Psoas muscle (tissue), 8 donors: ENCODE data around the gene FRG2B. TPM values are rescaled to one million over a fixed set of nuclear protein-coding genes. Genes with fewer than 3 reads are reported as not detected.
"Not testable (repeated sequence)": the region's sequence is repeated elsewhere in the genome, so short reads cannot be mapped to it uniquely, and the experiment has no call there.

ENCODE experiments used
- ATAC-seq, 4 donors: fragments of 200-7000 bp; cut with Tn5 transposase; one replicate each; pipeline ENCODE4 v1.9.1; 2020; ENCODE audit warnings: moderate library complexity in 3 of 4, mild to moderate bottlenecking in 2 of 4
- DNase-seq, 2 donors: peaks; one replicate each; pipeline ENCODE4 v3.0.0-alpha.2; 2020
- H3K27ac ChIP-seq: fragments of 200-600 bp; one replicate; pipeline ENCODE4 v1.8.0; 2022
- H3K27me3 ChIP-seq, 3 donors: fragments of 200-600 bp in 1 of 3; one replicate each; pipeline versions ENCODE4 v1.6.1 to v1.8.0; 2013 to 2022; ENCODE audit warnings: low read length in 2 of 3, mild to moderate bottlenecking in 2 of 3, moderate library complexity in 1 of 3; ENCODE audit not compliant: insufficient read depth in 3 of 3
- H3K36me3 ChIP-seq, 2 donors: fragments of 200-600 bp in 1 of 2; one replicate each; pipeline versions ENCODE4 v1.6.1 to v1.8.0; 2013 to 2022; ENCODE audit warnings: low read depth in 1 of 2, mild to moderate bottlenecking in 1 of 2, moderate library complexity in 1 of 2; ENCODE audit not compliant: insufficient read depth in 1 of 2
- H3K4me1 ChIP-seq: fragments of 200-600 bp; one replicate; pipeline ENCODE4 v1.8.0; 2022
- H3K4me3 ChIP-seq: fragments of 200-600 bp; one replicate; pipeline ENCODE4 v1.8.0; 2022; ENCODE audit warnings: mild to moderate bottlenecking
- H3K9me3 ChIP-seq: fragments of 200-600 bp; one replicate; pipeline ENCODE4 v1.8.0; 2022
- WGBS, 3 donors: extraction: QIAGEN DNeasy Blood & Tissue Kit; methylation state at CpG; one replicate each; pipeline versions ENCODE4 v1.1.6 to v1.1.7; 2013; 5-methylcytosine and 5-hydroxymethylcytosine counted together
- intact Hi-C, 2 donors: fragments of 100-400 bp; cut with DNase I; formaldehyde crosslinking; loops; one replicate each; pipeline versions ENCODE4 v1.11.0 to v1.14.2; 2022
- long read RNA-seq, 2 donors: library from polyadenylated mRNA; unstranded; transcript quantifications; one replicate each; pipeline ENCODE4 v2.0.0, GENCODE V29; 2021
- polyA plus RNA-seq, 3 donors: library from polyadenylated mRNA; stranded (reverse); fragments of 200-250 nt; gene quantifications; one replicate each; pipeline ENCODE4 v1.2.3, GENCODE V29; 2013
- total RNA-seq, 4 donors: library from RNA; stranded (reverse); fragmentation: NEBNext Ultra II Directional in 2 of 4; extraction: Animal tissue kit (Norgen Biotek cat#: 25700) in 2 of 4; gene quantifications; one replicate each; pipeline versions ENCODE4 v1.2.1 to v1.2.4, GENCODE V29; 2021 to 2023
- TF ChIP-seq, protein P1 (sequence below): fragments of 200-600 bp; IDR thresholded peaks from one replicate; pipeline ENCODE4 v1.8.0; 2022; ENCODE audit warnings: antibody characterized with exemption
- donor health status: healthy with polysubstance abuse.
- donor health status: DM: no; HTN: no; CAD: no; lungs with moderate emphysema.
- donor health status: Bipolar disorder and iron deficiency.
- donor health status: healthy.
- donor health status: DM: yes; HTN: yes; CAD: no.
- donor health status: DM: no; HTN: no; CAD: no.
- donor health status: DM: no; HTN: no; CAD: no.
- donor health status: DM: yes; HTN: yes; CAD: no.

FRG2B gene
- total RNA-seq (not detected), polyA plus RNA-seq (not detected)
- long read RNA-seq, donor 1: 0 reads
- long read RNA-seq, donor 2: 0 reads

- H3K27ac ChIP-seq, ATAC-seq, intact Hi-C loops, H3K4me3 ChIP-seq, DNase-seq, H3K27me3 ChIP-seq, H3K36me3 ChIP-seq, H3K4me1 ChIP-seq, H3K9me3 ChIP-seq: not testable (repeated sequence)
- WGBS, 3 donors: 40 to 46% (median 40%) methylated on average over 1 to 3 of the region's 10 CpGs
Measured at GRCh38 chr10:133626695-133627094, at the start of gene FRG2B. FRG2B (minus strand) TSS chr10:133626795; CDS start chr10:133626742, 53 bp downstream.

DNA sequence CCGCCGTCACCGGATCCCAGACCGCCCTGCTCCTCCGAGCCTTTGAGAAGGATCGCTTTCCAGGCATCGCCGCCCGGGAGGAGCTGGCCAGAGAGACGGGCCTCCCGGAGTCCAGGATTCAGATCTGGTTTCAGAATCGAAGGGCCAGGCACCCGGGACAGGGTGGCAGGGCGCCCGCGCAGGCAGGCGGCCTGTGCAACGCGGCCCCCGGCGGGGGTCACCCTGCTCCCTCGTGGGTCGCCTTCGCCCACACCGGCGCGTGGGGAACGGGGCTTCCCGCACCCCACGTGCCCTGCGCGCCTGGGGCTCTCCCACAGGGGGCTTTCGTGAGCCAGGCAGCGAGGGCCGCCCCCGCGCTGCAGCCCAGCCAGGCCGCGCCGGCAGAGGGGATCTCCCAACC is 40.9 kb upstream of the FRG2B start:
- intact Hi-C loops, H3K4me1 ChIP-seq, H3K36me3 ChIP-seq, H3K27me3 ChIP-seq, DNase-seq, H3K27ac ChIP-seq, H3K9me3 ChIP-seq, H3K4me3 ChIP-seq: not testable (repeated sequence)
- no CpG with 5 or more reads among the region's 40 CpGs for WGBS, 3 donors
- ATAC-seq: peak in 3 of 4 donors; percentile 47 to 61 (median 51)

DNA sequence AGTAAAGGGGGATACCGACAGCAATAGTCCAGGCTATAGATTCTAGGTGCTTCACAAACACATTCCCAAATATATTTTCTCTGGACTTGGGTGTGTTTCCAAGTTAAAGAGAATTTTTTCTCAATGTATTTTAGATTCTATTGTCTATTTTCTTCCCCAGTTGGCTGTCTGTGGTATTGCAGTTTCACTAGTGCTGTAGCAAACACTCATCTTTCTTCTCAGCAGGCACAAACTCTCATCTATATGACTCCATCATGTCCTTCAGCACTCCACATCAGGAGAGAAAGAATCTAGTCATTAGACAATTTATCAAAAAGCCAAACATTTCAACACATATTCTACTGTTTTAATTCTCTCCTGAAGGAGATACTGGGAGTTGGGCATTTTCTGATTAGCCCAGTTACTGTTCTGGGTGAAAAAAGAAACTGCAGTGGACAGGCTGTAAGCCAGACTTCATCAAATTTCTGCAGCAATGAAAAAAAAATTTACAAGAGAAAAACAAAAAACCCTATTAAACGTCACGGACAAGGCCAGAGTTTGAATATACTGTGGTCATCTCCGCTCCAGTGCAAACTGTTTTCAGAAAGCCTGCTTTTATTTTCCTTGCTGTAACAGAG is 37.1 kb upstream of the FRG2B start:
- WGBS, 3 donors: 51 to 67% (median 54%) methylated on average over 4 of the region's 4 CpGs
- H3K27me3 ChIP-seq, H3K4me1 ChIP-seq, H3K36me3 ChIP-seq, H3K27ac ChIP-seq, intact Hi-C loops, DNase-seq, ATAC-seq, H3K4me3 ChIP-seq, H3K9me3 ChIP-seq: not testable (repeated sequence)

DNA sequence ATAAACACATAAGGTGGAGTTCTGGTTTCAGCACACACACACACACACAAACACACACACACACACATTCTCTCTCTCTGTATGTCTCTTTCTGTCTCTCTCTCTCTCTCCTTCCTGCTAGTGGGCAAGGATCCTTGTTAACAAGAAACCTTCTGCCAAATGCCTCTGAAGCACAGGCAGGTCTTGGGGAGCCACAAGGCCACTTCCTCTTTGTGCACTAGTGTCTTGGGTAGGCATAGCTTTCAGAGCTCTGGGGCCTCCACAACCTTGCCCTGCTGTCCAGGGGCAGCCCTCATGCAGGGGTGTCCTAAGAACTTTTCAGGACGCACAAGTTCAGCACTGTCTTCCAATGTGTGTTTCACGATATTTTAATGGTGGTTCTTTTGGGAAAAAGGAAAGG is 34.5 kb upstream of the FRG2B start:
- H3K27ac ChIP-seq, H3K4me1 ChIP-seq, H3K9me3 ChIP-seq, H3K36me3 ChIP-seq, intact Hi-C loops, DNase-seq, ATAC-seq, H3K4me3 ChIP-seq, H3K27me3 ChIP-seq: not testable (repeated sequence)
- 82 to 89% (median 83%) methylated on average over 2 of the region's 2 CpGs for WGBS, 3 donors

GRCh38 chr10:133660516-133660915 is 33.9 kb upstream of the FRG2B start:
- H3K36me3 ChIP-seq, H3K9me3 ChIP-seq, H3K27ac ChIP-seq, H3K4me1 ChIP-seq, ATAC-seq, DNase-seq, H3K27me3 ChIP-seq, intact Hi-C loops, H3K4me3 ChIP-seq: not testable (repeated sequence)
- 58 to 68% (median 63%) methylated on average over 6 of the region's 6 CpGs for WGBS, 3 donors

DNA sequence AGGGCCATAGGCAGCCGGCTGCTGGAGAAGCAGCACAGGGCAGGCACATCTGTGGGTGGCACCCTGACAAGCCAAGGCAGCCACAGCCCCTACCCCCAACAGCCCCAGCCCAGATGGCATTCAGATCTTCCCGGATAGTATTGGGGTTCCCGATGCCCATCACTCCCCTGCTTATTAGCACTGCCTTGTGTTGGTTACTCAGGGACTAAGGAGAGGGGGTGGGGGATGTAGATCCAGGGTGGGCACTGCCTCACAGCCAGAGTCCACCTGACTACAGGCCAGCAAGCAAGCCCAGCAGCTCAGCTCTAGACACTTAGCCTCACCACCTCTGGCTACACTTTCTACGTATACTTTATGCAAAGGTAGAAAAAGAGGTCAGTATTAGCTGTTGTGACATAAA is 30.7 kb upstream of the FRG2B start:
- H3K36me3 ChIP-seq, ATAC-seq, H3K27ac ChIP-seq, intact Hi-C loops, H3K27me3 ChIP-seq, H3K9me3 ChIP-seq, H3K4me3 ChIP-seq, H3K4me1 ChIP-seq, DNase-seq: not testable (repeated sequence)
- 54 to 71% (median 63%) methylated on average over 3 of the region's 4 CpGs for WGBS, 3 donors

- H3K36me3 ChIP-seq, H3K27ac ChIP-seq, ATAC-seq, intact Hi-C loops, H3K4me1 ChIP-seq, DNase-seq, H3K9me3 ChIP-seq, H3K4me3 ChIP-seq, H3K27me3 ChIP-seq: not testable (repeated sequence)
- 9 to 54% (median 26%) methylated on average over 4 to 5 of the region's 22 CpGs for WGBS, 3 donors
Measured at GRCh38 chr10:133648872-133649455, 22.4 kb upstream of the FRG2B start.

GRCh38 chr10:133647075-133647748 is 20.6 kb upstream of the FRG2B start:
- H3K4me3 ChIP-seq, H3K4me1 ChIP-seq, DNase-seq, ATAC-seq, H3K9me3 ChIP-seq, H3K27ac ChIP-seq, intact Hi-C loops, H3K27me3 ChIP-seq, H3K36me3 ChIP-seq: not testable (repeated sequence)
- WGBS, 3 donors: 4 to 9% (median 5%) methylated on average over 11 to 12 of the region's 18 CpGs
- TF ChIP-seq, protein P1, sequence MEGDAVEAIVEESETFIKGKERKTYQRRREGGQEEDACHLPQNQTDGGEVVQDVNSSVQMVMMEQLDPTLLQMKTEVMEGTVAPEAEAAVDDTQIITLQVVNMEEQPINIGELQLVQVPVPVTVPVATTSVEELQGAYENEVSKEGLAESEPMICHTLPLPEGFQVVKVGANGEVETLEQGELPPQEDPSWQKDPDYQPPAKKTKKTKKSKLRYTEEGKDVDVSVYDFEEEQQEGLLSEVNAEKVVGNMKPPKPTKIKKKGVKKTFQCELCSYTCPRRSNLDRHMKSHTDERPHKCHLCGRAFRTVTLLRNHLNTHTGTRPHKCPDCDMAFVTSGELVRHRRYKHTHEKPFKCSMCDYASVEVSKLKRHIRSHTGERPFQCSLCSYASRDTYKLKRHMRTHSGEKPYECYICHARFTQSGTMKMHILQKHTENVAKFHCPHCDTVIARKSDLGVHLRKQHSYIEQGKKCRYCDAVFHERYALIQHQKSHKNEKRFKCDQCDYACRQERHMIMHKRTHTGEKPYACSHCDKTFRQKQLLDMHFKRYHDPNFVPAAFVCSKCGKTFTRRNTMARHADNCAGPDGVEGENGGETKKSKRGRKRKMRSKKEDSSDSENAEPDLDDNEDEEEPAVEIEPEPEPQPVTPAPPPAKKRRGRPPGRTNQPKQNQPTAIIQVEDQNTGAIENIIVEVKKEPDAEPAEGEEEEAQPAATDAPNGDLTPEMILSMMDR: peak; percentile 41

DNA sequence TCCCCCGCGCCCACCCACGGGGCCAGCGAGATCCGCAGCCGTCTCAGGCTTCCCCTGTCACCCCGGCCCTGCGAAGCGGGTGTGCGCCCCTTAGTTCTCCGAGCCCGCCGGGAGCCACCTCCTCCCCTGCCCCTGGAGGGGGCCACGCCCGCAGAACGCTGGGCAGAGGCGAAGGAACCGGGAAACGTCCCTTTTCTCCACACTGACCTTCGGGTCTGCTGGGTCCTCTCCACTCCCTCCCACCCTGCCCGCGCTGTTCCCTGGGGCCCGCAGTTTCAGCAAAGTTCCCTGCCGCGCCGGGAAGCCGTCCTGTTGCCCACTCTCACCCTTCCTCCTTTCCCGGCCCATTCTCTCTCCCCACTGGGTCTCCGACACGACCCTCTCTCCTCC is 11.2 kb upstream of the FRG2B start:
- H3K27me3 ChIP-seq: peaks cover 0 to 15% (median 0%) of the 10 kb centered on the region in 3 donors
- ATAC-seq, H3K9me3 ChIP-seq, H3K27ac ChIP-seq, H3K36me3 ChIP-seq, DNase-seq, H3K4me3 ChIP-seq, H3K4me1 ChIP-seq, intact Hi-C loops: not testable (repeated sequence)
- WGBS, 3 donors: 9 to 20% methylated on average over 1 to 20 of the region's 30 CpGs; no CpG with 5 or more reads in 1 of the 3 donors

- peaks cover 0 to 15% (median 0%) of the 10 kb centered on the region in 3 donors for H3K27me3 ChIP-seq
- H3K27ac ChIP-seq, ATAC-seq, H3K4me1 ChIP-seq, DNase-seq, H3K4me3 ChIP-seq, H3K9me3 ChIP-seq, H3K36me3 ChIP-seq, intact Hi-C loops: not testable (repeated sequence)
- 2 to 4% (median 3%) methylated on average over 4 to 6 of the region's 35 CpGs for WGBS, 3 donors
Measured at GRCh38 chr10:133637202-133637845, 10.7 kb upstream of the FRG2B start.
